HG03571 (cell line): ENCODE data around the gene COBL.

Experiments used
- ATAC-seq: cut with Tn5 transposase; IDR thresholded peaks from one replicate; pipeline ENCODE4 v1.9.1; 2021; ENCODE audit not compliant: unreplicated experiment

Gene COBL

GRCh38 chr7:51062222-51062987, 254.2 kb downstream of the COBL start:
- no peak for ATAC-seq

GRCh38 chr7:51060536-51060935, 256.1 kb downstream of the COBL start:
- no peak for ATAC-seq

GRCh38 chr7:51059504-51060142, 257.0 kb downstream of the COBL start:
- no peak for ATAC-seq

- no peak for ATAC-seq
These were observed 257.8 kb downstream of the COBL start for GRCh38 chr7:51058764-51059163.

GRCh38 chr7:51055039-51055840, 261.4 kb downstream of the COBL start:
- no peak for ATAC-seq

GRCh38 chr7:51054231-51054630, 262.4 kb downstream of the COBL start:
- ATAC-seq: no peak

- ATAC-seq: no peak
These were observed 263.3 kb downstream of the COBL start for GRCh38 chr7:51053160-51053925.

- no peak for ATAC-seq
These were observed 270.1 kb downstream of the COBL start for GRCh38 chr7:51046482-51046881.

- ATAC-seq: no peak
These were observed 270.5 kb downstream of the COBL start for GRCh38 chr7:51046103-51046466.

- no peak for ATAC-seq
These were observed 271.1 kb downstream of the COBL start for GRCh38 chr7:51045319-51046102.

- no peak for ATAC-seq
These were observed 273.1 kb downstream of the COBL start for GRCh38 chr7:51043461-51043860.

- ATAC-seq: no peak
These were observed 275.8 kb downstream of the COBL start for GRCh38 chr7:51040787-51041186.

GRCh38 chr7:51038573-51038972, 278.0 kb downstream of the COBL start:
- no peak for ATAC-seq

GRCh38 chr7:51035716-51036115, 280.9 kb downstream of the COBL start:
- ATAC-seq: no peak

- no peak for ATAC-seq
These were observed 281.9 kb downstream of the COBL start for GRCh38 chr7:51034521-51035264.

GRCh38 chr7:51033727-51034520, 282.7 kb downstream of the COBL start:
- no peak for ATAC-seq

GRCh38 chr7:51031791-51032515, 284.7 kb downstream of the COBL start:
- ATAC-seq: no peak

- no peak for ATAC-seq
These were observed 285.4 kb downstream of the COBL start for GRCh38 chr7:51031216-51031615.
